GM21528 (cell line): ENCODE results near the gene GALNT6.
"Not testable (repeated sequence)": the region's sequence is repeated elsewhere in the genome, so short reads cannot be mapped to it uniquely, and the experiment has no call there.

Source experiments
- ATAC-seq: cut with Tn5 transposase; IDR thresholded peaks from one replicate; pipeline ENCODE4 v1.9.1; 2021; ENCODE audit warnings: mild to moderate bottlenecking, moderate library complexity; ENCODE audit not compliant: unreplicated experiment, low FRiP score

The GALNT6 gene

GRCh38 chr12:51361161-51362016 lies 29.8 kb downstream of the GALNT6 start:
- no peak for ATAC-seq

DNA sequence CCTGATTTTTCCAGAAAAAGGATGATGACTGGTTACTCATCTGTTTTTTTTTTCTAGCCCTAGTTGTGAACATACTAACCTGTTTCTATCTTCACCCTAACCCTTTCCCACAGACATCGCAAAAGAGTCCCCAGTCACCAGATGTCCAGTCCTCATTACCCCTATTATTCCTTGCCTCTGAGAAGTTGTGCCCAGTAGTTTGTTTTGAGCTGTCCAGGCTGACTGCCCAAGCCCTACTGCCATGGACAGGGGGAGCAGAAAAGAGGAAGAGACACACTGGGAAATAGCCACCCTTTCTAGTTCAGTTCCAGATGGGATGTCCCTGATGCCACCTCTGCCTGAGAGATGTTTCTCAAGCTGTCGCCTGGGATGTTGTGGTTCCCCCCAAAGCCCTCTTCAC lies 30.9 kb downstream of the GALNT6 start:
- ATAC-seq, result no peak

- ATAC-seq, result no peak
These were observed 31.4 kb downstream of the GALNT6 start for GRCh38 chr12:51359851-51360250.

- no peak for ATAC-seq
These were observed 32.7 kb downstream of the GALNT6 start for GRCh38 chr12:51358496-51358895.

DNA sequence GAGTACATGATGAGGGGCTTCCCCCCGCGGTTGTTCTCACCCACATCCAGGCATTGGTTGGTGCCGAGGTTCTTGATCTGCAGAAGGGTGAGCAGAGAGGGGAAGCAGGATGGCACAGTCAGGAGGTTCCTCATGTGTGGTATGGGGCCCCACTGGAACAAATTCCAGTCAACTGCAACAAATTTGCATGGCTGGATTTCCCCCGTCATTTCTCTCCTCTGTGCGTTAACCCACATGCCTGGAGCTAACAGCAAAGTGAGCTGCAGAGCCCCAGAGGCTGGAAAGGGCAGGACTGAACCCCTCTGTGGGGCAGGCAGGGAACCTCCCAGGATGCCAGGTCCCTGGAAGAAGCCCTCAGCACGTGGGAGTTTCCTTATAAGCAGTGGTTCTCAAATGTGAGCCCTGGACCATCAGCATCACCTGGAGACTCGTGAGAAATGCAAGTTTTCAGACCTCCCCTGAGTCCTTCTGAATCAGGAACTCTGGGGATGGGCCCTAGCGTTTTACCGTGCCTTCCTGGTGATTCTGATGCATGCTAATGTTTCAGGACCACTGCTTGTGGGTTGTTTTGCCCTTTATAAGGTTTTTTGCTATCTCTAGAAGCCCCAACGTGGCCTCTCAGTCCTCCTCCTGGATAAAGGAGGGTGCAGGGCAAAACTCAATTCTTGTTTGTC lies 33.7 kb downstream of the GALNT6 start:
- ATAC-seq, result no peak

DNA sequence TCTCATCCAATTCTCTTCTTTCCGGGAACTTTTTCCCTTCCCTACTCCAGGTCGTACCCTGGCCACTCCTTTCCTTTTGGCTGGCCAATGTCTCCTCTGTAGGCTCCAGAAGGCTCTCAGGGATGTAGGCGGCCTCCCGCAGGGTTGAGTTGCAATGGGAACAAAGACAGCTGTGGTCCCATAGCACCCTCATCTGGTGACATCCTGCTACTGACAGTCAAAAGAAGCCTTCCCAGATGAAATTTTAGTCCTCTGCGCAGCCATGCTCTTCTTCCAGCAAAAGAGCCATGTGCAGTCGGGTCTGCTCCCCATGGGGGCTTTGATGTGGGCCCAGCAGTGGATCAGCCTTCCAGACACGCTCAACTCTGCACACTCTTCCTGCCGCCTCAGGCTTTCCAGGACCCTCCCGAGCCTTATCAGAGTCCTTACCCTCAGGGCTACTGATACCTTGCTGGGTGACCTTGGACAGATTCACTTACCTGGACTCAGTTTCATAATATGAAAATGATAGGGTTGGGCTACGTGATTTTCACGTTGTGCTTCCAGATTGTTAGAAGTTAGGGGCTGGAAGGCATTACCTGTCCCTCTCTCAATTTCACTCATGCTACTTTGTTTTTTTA lies 39.2 kb downstream of the GALNT6 start:
- ATAC-seq, result no peak

- ATAC-seq, result no peak
These were observed 42.2 kb downstream of the GALNT6 start for GRCh38 chr12:51349026-51349425.

- no peak for ATAC-seq
These were observed 43.1 kb downstream of the GALNT6 start for GRCh38 chr12:51348116-51348515.

GRCh38 chr12:51346581-51346980 lies 44.6 kb downstream of the GALNT6 start, which contains the start of gene CELA1:
CELA1 (minus strand) TSS chr12:51346679; CDS start chr12:51346638, 41 bp downstream.
- no peak for ATAC-seq

- no peak for ATAC-seq
These were observed 45.5 kb downstream of the GALNT6 start for GRCh38 chr12:51345681-51346080.

GRCh38 chr12:51343201-51343600 lies 48.0 kb downstream of the GALNT6 start:
- ATAC-seq, result no peak

GRCh38 chr12:51342416-51342815 lies 48.8 kb downstream of the GALNT6 start:
- no peak for ATAC-seq

GRCh38 chr12:51341251-51342007 lies 49.8 kb downstream of the GALNT6 start:
- no peak for ATAC-seq

DNA sequence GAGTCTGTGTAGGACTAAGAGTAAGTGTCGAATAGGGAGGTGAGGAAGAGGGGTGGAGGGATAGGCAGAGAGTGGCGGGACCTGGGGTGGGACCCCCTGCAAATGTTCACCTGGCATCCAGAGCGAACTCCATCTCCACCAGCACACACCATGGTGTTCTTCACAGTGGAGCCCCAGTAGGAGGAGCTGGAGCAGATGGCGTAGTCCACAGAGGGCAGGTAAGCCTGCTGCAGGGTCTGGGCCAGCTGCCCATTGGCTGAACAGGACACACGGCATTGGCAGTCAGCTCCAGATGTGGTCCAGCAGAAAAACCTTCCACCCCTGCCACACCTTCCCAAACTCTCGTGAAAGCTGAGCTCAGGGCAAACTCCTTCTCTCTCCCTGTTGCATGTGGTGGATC lies 51.5 kb downstream of the GALNT6 start:
- no peak for ATAC-seq

- ATAC-seq, result not testable (repeated sequence)
These were observed 53.9 kb downstream of the GALNT6 start for GRCh38 chr12:51337336-51337735.

DNA sequence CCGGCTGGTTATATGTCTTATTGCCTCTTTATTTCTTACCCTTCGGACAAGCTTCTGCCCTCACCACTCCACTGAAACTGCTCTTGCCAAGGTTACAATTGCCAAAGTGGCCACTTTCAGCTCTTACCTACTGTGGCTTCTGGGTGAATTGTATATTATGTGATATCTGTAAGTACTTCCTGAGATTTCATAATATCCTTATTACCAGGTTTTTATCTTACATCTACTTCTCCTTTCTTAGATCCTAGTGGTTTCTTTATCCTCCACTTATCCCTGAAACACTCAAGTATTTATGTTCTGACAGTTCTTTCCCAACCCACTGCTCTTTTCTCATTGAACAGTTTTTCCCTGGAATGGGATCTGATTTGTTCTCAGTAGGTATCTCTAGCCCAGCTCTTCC lies 55.3 kb downstream of the GALNT6 start:
- ATAC-seq, result no peak

GRCh38 chr12:51334764-51335163 lies 56.4 kb downstream of the GALNT6 start:
- ATAC-seq, result no peak

DNA sequence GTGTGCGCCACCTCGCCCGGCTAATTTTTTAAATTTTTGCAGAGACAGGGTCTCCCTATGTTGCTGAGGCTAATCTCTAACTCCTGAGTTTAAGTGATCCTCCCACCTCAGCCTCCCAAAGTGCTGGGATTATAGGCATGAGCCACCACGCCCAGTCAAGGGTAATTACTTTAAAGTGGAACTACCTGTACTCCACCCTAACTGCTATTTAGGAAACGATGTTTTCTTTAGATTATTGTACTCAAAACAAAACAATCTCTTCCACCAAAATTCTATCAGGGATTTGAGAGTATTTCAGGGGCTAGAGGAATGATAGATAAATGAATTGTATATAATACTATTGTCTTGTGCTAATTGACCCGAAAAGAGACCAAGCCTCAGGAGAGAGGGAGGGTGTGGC lies 57.7 kb downstream of the GALNT6 start:
- no peak for ATAC-seq

DNA sequence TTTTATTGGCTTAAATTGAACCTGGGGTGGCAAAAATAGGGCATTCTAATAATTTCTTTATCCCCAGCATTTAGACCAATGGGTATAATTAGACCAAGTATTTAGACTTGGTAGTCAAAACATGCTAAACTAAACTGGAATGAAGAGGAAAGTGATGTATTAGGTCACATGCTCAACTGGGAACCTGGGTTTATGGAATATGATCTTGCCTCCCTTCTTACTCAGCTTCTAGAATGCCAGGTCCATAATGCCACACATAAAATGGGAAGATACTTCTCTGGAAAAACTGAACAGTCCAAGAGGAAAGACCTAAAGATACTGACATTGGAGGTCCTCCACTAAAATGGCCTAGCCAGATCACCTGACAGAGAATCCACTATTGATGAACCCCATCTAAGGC lies 61.0 kb downstream of the GALNT6 start:
- no peak for ATAC-seq

GRCh38 chr12:51329742-51330141 lies 61.5 kb downstream of the GALNT6 start:
- ATAC-seq, result no peak

GRCh38 chr12:51328587-51328986 lies 62.6 kb downstream of the GALNT6 start:
- no peak for ATAC-seq
